ENCODE results near the gene TEX52. TPM values are rescaled to one million over a fixed set of nuclear protein-coding genes. Genes with fewer than 3 reads are reported as not detected.

The TEX52 gene
- total RNA-seq, 1 donor from 2014 or later: not detected

- Mint-ChIP-seq H3K4me3 (no peak overlapping the region), H3K27ac (no peak overlapping the region), H3K27me3 (peaks cover 6% of the 10 kb centered on the region), H3K9me3 (no peaks in the 10 kb centered on the region), H3K4me1 (ENCODE audit: unreplicated experiment) (no peaks in the 10 kb centered on the region), H3K36me3 (peaks cover 75% of the 10 kb centered on the region)
- DNase-seq (ENCODE audit: extremely low spot score, unreplicated experiment): no peak
- TF ChIP-seq CTCF (conservative IDR thresholded peaks at IDR 0.05): no peak
Measured at GRCh38 chr12:2800046-2800570, 56.7 kb downstream of the TEX52 start.

Other genes with a start within 250 kb of the TEX52 start
- 127 and 283 TPM in 2 replicates for gene FKBP4, start 62.1 kb downstream of the TEX52 start, total RNA-seq (ENCODE audit: low replicate concordance)
- gene ITFG2, start 44.4 kb downstream of the TEX52 start, total RNA-seq (ENCODE audit: low replicate concordance): 41.8 and 85.8 TPM in 2 replicates
- 1.2 TPM in 1 of 2 replicates, not detected in the other for gene NRIP2, start 22.0 kb downstream of the TEX52 start, total RNA-seq (ENCODE audit: low replicate concordance)
- gene FOXM1, start 20.1 kb upstream of the TEX52 start, total RNA-seq (ENCODE audit: low replicate concordance): 53.9 and 68.6 TPM in 2 replicates
- gene RHNO1, start 20.2 kb upstream of the TEX52 start, total RNA-seq (ENCODE audit: low replicate concordance): 46.8 and 51.7 TPM in 2 replicates
- 26.5 and 58.9 TPM in 2 replicates for gene TULP3, start 33.9 kb upstream of the TEX52 start, total RNA-seq (ENCODE audit: low replicate concordance)
- 10.8 and 21.6 TPM in 2 replicates for gene TEAD4, start 102.4 kb upstream of the TEX52 start, total RNA-seq (ENCODE audit: low replicate concordance)
- gene TSPAN9, start 220.3 kb upstream of the TEX52 start, total RNA-seq (ENCODE audit: low replicate concordance): 30.7 and 31.7 TPM in 2 replicates